Measurements from ENCODE around the gene CLDN15. TPM values are rescaled to one million over a fixed set of nuclear protein-coding genes. Genes with fewer than 3 reads are reported as not detected.

The CLDN15 gene
- total RNA-seq, 5 donors from 2014 or later (not counting 1 experiment from before 2014, with no cell fraction given) = 23.1 to 47.7 (median 44.8) TPM

DNA sequence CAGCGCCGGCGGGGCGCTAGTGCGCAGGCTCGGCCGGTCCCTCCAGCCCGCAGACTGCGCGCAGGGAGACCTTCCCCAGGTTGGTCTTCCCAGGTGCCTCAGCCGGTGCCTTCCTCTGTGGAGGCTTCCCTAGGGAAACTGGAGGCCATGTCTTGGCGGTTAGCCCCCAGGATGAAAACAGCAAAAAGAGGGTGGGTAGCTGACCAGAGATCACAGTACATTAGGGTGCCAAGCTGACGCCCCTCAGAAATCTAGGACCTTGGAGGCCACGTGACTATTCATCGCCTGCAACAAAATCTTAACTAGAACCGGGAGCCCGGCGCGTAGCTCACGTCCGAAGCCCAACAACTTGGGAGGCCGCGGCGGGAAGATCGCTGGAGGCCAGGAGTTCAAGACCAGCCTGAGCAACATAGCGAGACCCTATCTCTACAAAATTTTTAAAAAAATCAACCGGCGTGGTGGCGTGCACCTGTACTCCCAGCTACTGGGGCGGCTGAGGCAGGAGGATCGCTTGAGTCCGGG is 7.6 kb upstream of the CLDN15 start:
- Histone ChIP-seq H3K27me3 (replicated peaks in 1 of 2; ENCODE audit: control insufficient read depth in 2 of 2, extremely low read depth in 1 of 2, insufficient read depth in 2 of 2, low read length in 1 of 2) (no peaks in the 10 kb centered on the region), H3K36me3 (ENCODE audit: control insufficient read depth in 2 of 2, extremely low read depth in 1 of 2, insufficient read depth in 1 of 2, low read length in 1 of 2) (peaks cover 0 to 18% of the 10 kb centered on the region in 2 donors), H3K4me3 (ENCODE audit: control insufficient read depth in 1 of 2, extremely low read depth in 1 of 2, low read length in 1 of 2) (peak overlapping the region; percentile 81 to 97), H3K9me3 (no peaks in the 10 kb centered on the region), H3K4me1 (ENCODE audit: control insufficient read depth in 1 of 2, extremely low read depth in 1 of 2, insufficient read depth in 2 of 2, low read length in 2 of 2) (peaks cover 6 to 33% of the 10 kb centered on the region in 2 experiments), H3K27ac (ENCODE audit: low read length) (peak overlapping the region; percentile 88)
- ATAC-seq (replicated peaks in 1 of 4) = no peak
- Mint-ChIP-seq H3K36me3 (peaks cover 19% of the 10 kb centered on the region), H3K27me3 (no peaks in the 10 kb centered on the region), H3K27ac (peak overlapping the region; percentile 98 to 99), H3K4me1 (peaks cover 39 to 45% (median 41%) of the 10 kb centered on the region in 3 donors), H3K4me3 (peak overlapping the region; percentile 91 to 98 (median 92)), H3K9me3 (no peaks in the 10 kb centered on the region)
- DNase-seq = no peak
- ChIA-PET POLR2A (interaction anchor here (0.5 to 1.9 kb wide), 3 partner anchors 9 to 1836 kb away, joined by 3 to 11 read pairs (median 3); partner anchors contain the start of gene ZNHIT1 (in 1 of the 2)), CTCF (interaction anchor here (0.5 to 2.8 kb wide), 5 partner anchors 8 to 695 kb away, joined by 3 to 8 read pairs (median 3); partner anchors contain the start of genes CLDN15 (in 1 of the 2), PLOD3 (in 1 of the 2) and ZNHIT1 (in 1 of the 2))
- 47% methylated on average over 26 of the region's 32 CpGs for WGBS (ENCODE audit: insufficient coverage)

DNA sequence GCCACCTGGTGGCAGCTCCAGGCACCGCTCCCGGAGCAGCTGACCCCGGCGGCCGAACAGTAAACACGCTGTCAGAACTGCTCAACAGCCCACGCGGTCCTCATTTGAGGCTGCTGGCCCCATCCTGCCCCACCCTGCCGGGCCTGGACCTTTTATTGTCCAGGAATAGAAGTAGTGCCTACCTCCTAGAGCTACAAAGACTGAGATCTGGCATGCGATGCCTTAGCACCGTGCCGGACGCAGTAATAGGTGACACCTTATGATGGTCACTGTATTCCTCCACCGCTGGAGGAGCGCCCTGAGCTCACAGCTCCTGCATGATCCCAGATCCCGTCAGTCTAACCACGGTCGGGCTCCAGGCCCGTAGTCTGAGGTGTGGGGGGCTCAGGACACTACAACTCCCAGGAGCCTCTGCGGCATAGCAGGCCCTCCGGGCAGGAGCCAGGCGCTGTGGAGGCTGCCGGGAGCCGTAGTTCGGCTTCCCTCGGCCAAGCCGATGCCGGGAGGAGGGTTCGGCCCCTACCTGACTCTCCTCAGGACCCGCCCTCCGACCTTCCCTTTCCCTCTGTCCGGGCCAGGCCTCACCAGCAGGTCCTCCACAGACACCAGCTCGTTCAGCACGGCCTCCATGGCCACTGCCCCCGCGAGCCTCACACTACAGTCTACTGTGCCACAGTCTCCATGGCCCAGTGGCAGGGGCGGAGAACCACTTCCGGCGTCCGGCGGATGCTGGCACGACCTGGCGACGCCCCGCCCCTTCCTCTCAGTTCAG is 7.0 kb upstream of the CLDN15 start, which contains the start of gene FIS1:
FIS1 (minus strand) TSS at position 707 of the 772 bp plus-strand sequence; CDS start at position 630, 77 bp downstream.
- Mint-ChIP-seq H3K27ac (peak within 1 kb of the TSS; percentile 98 to 99), H3K36me3 (peaks cover 16% of the 10 kb centered on the region), H3K9me3 (no peaks in the 10 kb centered on the region), H3K4me1 (peaks cover 35 to 41% (median 36%) of the 10 kb centered on the region in 3 donors), H3K27me3 (no peaks in the 10 kb centered on the region), H3K4me3 (peak within 1 kb of the TSS; percentile 91 to 98 (median 92))
- ChIA-PET POLR2A (interaction anchor here (0.5 to 1.9 kb wide), 6 partner anchors 9 to 1837 kb away, joined by 3 to 13 read pairs (median 5); partner anchors contain the start of gene ZNHIT1 (in 1 of the 2)), CTCF (interaction anchor here (0.5 to 2.8 kb wide), 18 partner anchors 8 to 695 kb away, joined by 3 to 39 read pairs (median 5); partner anchors contain the start of genes PLOD3 (in 2 of the 2), ZNHIT1 (in 2 of the 2) and UFSP1 (in 1 of the 2))
- H3K4me3 ChIP-seq (ENCODE audit: control insufficient read depth in 1 of 2, extremely low read depth in 1 of 2, low read length in 1 of 2) = peak within 1 kb of the TSS; percentile 81 to 97
- H3K9me3 ChIP-seq = no peaks in the 10 kb centered on the region
- H3K4me1 ChIP-seq (ENCODE audit: control insufficient read depth in 1 of 2, extremely low read depth in 1 of 2, insufficient read depth in 2 of 2, low read length in 2 of 2) = peaks cover 6 to 33% of the 10 kb centered on the region in 2 experiments
- peak within 1 kb of the TSS; percentile 88 for H3K27ac ChIP-seq (ENCODE audit: low read length)
- ATAC-seq (replicated peaks in 1 of 4) = peak; percentile 95 to 98 (median 96)
- no peaks in the 10 kb centered on the region for H3K27me3 ChIP-seq (replicated peaks in 1 of 2; ENCODE audit: control insufficient read depth in 2 of 2, extremely low read depth in 1 of 2, insufficient read depth in 2 of 2, low read length in 1 of 2)
- peaks cover 0 to 25% of the 10 kb centered on the region in 2 donors for H3K36me3 ChIP-seq (ENCODE audit: control insufficient read depth in 2 of 2, extremely low read depth in 1 of 2, insufficient read depth in 1 of 2, low read length in 1 of 2)
- under 1% methylated on average over 44 of the region's 45 CpGs for WGBS (ENCODE audit: insufficient coverage)
- peak; percentile 81 to 96 (median 89) for DNase-seq

DNA sequence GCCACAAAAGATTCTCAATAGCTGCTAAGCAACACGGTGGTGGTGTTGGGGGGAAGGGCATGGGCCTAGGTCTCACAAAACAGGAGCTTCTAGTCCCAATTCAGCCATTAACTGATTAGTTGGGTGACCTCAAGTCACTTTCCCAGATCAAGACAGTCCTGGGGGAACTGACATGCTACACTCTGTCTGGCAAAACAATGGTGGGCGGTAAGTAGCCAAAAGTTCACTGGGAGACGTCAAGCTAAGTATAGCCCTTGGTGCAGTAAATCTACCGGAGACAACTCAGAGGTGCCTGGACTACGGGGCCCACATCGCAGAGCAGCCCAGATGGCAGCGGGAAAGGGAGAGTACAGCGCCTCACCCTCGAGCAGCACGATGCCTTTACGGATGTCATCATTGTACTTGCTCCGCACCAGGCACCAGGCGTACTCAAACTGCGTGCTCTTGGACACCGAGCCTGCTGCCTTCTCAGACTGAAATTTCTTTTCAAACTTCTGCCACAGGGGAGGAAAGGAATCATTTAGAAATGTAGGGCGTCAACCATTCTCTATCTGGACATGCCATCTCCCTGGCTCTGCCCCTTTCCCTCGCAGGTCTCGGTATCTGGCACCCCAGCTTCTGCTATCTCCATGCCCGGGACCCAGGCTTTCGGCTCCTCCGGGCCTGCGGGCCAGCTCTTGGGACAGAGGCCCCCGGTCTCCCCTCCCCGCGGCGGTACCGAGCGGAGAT is 6.2 kb upstream of the CLDN15 start:
- no peaks in the 10 kb centered on the region for H3K9me3 ChIP-seq
- ChIA-PET POLR2A (interaction anchor here (0.6 to 1.9 kb wide), 6 partner anchors 8 to 728 kb away, joined by 3 to 11 read pairs (median 4); partner anchors contain the start of gene ZNHIT1 (in 1 of the 2)), CTCF (interaction anchor here (0.5 to 2.8 kb wide), 20 partner anchors 8 to 1112 kb away, joined by 3 to 39 read pairs (median 4); partner anchors contain the start of genes PLOD3 (in 2 of the 2), ZNHIT1 (in 2 of the 2) and UFSP1 (in 1 of the 2))
- no peaks in the 10 kb centered on the region for H3K27me3 ChIP-seq (replicated peaks in 1 of 2; ENCODE audit: control insufficient read depth in 2 of 2, extremely low read depth in 1 of 2, insufficient read depth in 2 of 2, low read length in 1 of 2)
- ATAC-seq (replicated peaks in 1 of 4) (no peak), DNase-seq (peak in 2 of 35 experiments; percentile 6 to 35)
- no peaks in the 10 kb centered on the region for H3K27me3 Mint-ChIP-seq
- peak overlapping the region; percentile 81 to 97 for H3K4me3 ChIP-seq (ENCODE audit: control insufficient read depth in 1 of 2, extremely low read depth in 1 of 2, low read length in 1 of 2)
- H3K9me3 Mint-ChIP-seq = no peaks in the 10 kb centered on the region
- H3K4me1 Mint-ChIP-seq = peaks cover 35 to 37% (median 35%) of the 10 kb centered on the region in 3 donors
- H3K4me1 ChIP-seq (ENCODE audit: control insufficient read depth in 1 of 2, extremely low read depth in 1 of 2, insufficient read depth in 2 of 2, low read length in 2 of 2) = peaks cover 6 to 34% of the 10 kb centered on the region in 2 experiments
- 23% methylated on average over 18 of the region's 28 CpGs for WGBS (ENCODE audit: insufficient coverage)
- peak overlapping the region; percentile 88 for H3K27ac ChIP-seq (ENCODE audit: low read length)
- H3K4me3 Mint-ChIP-seq = peak overlapping the region; percentile 91 to 98 (median 92)
- H3K36me3 ChIP-seq (ENCODE audit: control insufficient read depth in 2 of 2, extremely low read depth in 1 of 2, insufficient read depth in 1 of 2, low read length in 1 of 2) = peaks cover 0 to 30% of the 10 kb centered on the region in 2 donors
- H3K36me3 Mint-ChIP-seq = peaks cover 16% of the 10 kb centered on the region
- peak overlapping the region; percentile 98 to 99 for H3K27ac Mint-ChIP-seq

DNA sequence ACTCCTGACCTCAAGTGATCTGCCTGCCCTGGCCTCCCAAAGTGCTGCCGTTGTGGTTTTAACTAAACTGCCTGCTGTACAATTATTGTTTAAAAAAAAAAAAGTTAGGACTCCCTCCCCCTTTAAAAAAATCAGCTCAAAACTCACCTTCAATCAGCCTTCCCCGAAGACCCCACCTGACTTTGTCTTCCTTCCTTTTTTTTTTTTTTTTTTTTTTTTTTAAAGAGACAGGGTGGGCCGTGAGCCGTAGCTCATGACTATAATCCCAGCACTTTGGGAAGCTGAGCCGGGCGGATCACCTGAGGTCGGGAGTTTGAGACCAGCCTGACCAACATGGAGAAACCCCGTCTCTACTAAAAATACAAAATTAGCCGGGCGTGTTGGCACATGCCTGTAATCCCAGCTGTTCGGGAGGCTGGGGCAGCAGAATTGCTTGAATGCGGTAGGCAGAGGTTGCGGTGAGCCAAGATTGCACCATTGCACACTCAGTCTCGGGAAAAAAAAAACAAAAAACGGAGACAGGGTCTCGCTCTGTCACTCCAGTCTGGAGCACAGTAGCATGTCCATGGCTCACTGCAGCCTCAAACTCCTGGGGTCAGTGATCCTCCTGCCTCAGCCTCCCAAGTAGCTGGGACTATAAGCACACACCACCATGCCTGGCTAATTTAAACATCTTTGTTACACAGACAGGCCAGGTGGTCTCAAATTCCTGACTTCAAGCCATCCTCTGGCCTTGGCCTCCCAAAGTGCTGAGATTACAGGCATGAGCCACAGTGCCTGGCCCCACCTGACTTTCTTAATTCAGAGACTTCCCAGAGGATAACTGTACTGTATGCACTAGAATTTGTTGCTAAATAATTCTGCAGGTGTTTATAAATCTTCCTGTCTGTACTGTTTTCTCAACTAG is 4.1 kb upstream of the CLDN15 start:
- no peaks in the 10 kb centered on the region for H3K27me3 ChIP-seq (replicated peaks in 1 of 2; ENCODE audit: control insufficient read depth in 2 of 2, extremely low read depth in 1 of 2, insufficient read depth in 2 of 2, low read length in 1 of 2)
- ChIA-PET POLR2A (no interaction called here), CTCF (interaction anchor here (0.7 to 1.1 kb wide), 3 partner anchors 24 to 342 kb away, joined by 3 to 10 read pairs (median 4); partner anchors contain the start of genes PLOD3 (in 1 of the 2) and ZNHIT1 (in 1 of the 2))
- Mint-ChIP-seq H3K9me3 (no peaks in the 10 kb centered on the region), H3K27me3 (no peaks in the 10 kb centered on the region), H3K27ac (no peak overlapping the region), H3K4me1 (peaks cover 27 to 31% (median 29%) of the 10 kb centered on the region in 3 donors), H3K4me3 (no peak overlapping the region), H3K36me3 (peaks cover 7% of the 10 kb centered on the region)
- whole genome bisulfite sequencing (ENCODE audit: insufficient coverage) = 84% methylated on average over 13 of the region's 16 CpGs
- H3K36me3 ChIP-seq (ENCODE audit: control insufficient read depth in 2 of 2, extremely low read depth in 1 of 2, insufficient read depth in 1 of 2, low read length in 1 of 2) = peaks cover 0 to 41% of the 10 kb centered on the region in 2 donors
- peaks cover 6 to 35% of the 10 kb centered on the region in 2 experiments for H3K4me1 ChIP-seq (ENCODE audit: control insufficient read depth in 1 of 2, extremely low read depth in 1 of 2, insufficient read depth in 2 of 2, low read length in 2 of 2)
- H3K9me3 ChIP-seq = no peaks in the 10 kb centered on the region
- no peak overlapping the region for H3K4me3 ChIP-seq (ENCODE audit: control insufficient read depth in 1 of 2, extremely low read depth in 1 of 2, low read length in 1 of 2)
- ATAC-seq (replicated peaks in 1 of 4) (no peak), DNase-seq (no peak)
- H3K27ac ChIP-seq (ENCODE audit: low read length) = no peak overlapping the region

DNA sequence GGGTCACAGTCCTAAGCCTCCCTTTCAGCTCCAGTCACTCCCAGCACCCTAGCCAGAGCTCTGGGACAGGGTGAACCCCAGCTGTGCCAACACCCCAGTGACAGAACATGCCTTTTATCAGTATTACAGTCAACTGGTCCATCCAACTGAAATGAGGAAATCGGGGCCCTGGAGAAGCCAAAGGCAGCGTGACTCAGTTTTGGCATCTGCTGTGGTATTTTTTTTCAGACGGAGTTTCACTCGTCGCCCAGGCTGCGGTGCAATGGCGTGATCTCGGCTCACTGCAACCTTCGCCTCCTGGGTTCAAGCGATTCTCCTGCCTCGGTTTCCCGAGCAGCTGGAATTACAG is 3.4 kb upstream of the CLDN15 start:
- Histone ChIP-seq H3K4me1 (ENCODE audit: control insufficient read depth in 1 of 2, extremely low read depth in 1 of 2, insufficient read depth in 2 of 2, low read length in 2 of 2) (peaks cover 6 to 35% of the 10 kb centered on the region in 2 experiments), H3K27me3 (replicated peaks in 1 of 2; ENCODE audit: control insufficient read depth in 2 of 2, extremely low read depth in 1 of 2, insufficient read depth in 2 of 2, low read length in 1 of 2) (no peaks in the 10 kb centered on the region), H3K9me3 (no peaks in the 10 kb centered on the region), H3K36me3 (ENCODE audit: control insufficient read depth in 2 of 2, extremely low read depth in 1 of 2, insufficient read depth in 1 of 2, low read length in 1 of 2) (peaks cover 0 to 41% of the 10 kb centered on the region in 2 donors), H3K4me3 (ENCODE audit: control insufficient read depth in 1 of 2, extremely low read depth in 1 of 2, low read length in 1 of 2) (no peak overlapping the region), H3K27ac (ENCODE audit: low read length) (no peak overlapping the region)
- DNase-seq (no peak), ATAC-seq (replicated peaks in 1 of 4) (no peak)
- 89% methylated on average over 9 of the region's 12 CpGs for WGBS (ENCODE audit: insufficient coverage)
- Mint-ChIP-seq H3K36me3 (peaks cover 7% of the 10 kb centered on the region), H3K27me3 (no peaks in the 10 kb centered on the region), H3K4me3 (no peak overlapping the region), H3K27ac (no peak overlapping the region), H3K4me1 (peaks cover 26 to 31% (median 29%) of the 10 kb centered on the region in 3 donors), H3K9me3 (no peaks in the 10 kb centered on the region)
- ChIA-PET CTCF (interaction anchor here in 1 of 2 donors (0.7 to 1.1 kb wide), 2 partner anchors 23 to 341 kb away, joined by 3 to 4 read pairs; partner anchors contain the start of genes PLOD3 and ZNHIT1), POLR2A (no interaction called here)

Data from T-cell (primary cell).